ENCODE measurements around the gene BCAS3. TPM values are rescaled to one million over a fixed set of nuclear protein-coding genes. Genes with fewer than 3 reads are reported as not detected.

Gene BCAS3
- total and polyA plus RNA-seq, 9 donors: 9.4 to 37.0 (median 21.6) TPM

GRCh38 chr17:61393550-61393903 is 715.9 kb downstream of the BCAS3 start:
- TF ChIP-seq POLR2A (IDR thresholded peaks at IDR 0.05) (no peak), EP300 (IDR thresholded peaks at IDR 0.05) (no peak), CTCF (IDR thresholded peaks at IDR 0.05) (no peak)
- Histone ChIP-seq H3K4me3 (no peak overlapping the region), H3K27me3 (peaks cover 8% of the 10 kb centered on the region), H3K36me3 (no peaks in the 10 kb centered on the region), H3K27ac (no peak overlapping the region), H3K4me1 (ENCODE audit: insufficient read depth) (no peaks in the 10 kb centered on the region), H3K9me3 (no peaks in the 10 kb centered on the region)
- no peak for DNase-seq
- 93 to 94% (median 94%) methylated on average over 3 of the region's 3 CpGs for WGBS, 3 donors
- intact Hi-C loops (cut with DNase I): loop anchor here in 2 of 4 donors (10.0 kb wide), 2 partner anchors 139 to 389 kb away; no protein-coding TSS in a partner anchor

- Histone ChIP-seq H3K4me1 (ENCODE audit: insufficient read depth) (no peaks in the 10 kb centered on the region), H3K27ac (no peak overlapping the region), H3K4me3 (no peak overlapping the region), H3K36me3 (no peaks in the 10 kb centered on the region), H3K27me3 (peaks cover 8% of the 10 kb centered on the region), H3K9me3 (no peaks in the 10 kb centered on the region)
- intact Hi-C loops (cut with DNase I): loop anchor here in 2 of 4 donors (10.0 kb wide), 2 partner anchors 139 to 389 kb away; no protein-coding TSS in a partner anchor
- TF ChIP-seq CTCF (IDR thresholded peaks at IDR 0.05): no peak
- no peak for TF ChIP-seq EP300 (IDR thresholded peaks at IDR 0.05)
- TF ChIP-seq POLR2A (IDR thresholded peaks at IDR 0.05): no peak
- DNase-seq: no peak
- WGBS, 3 donors: 73 to 77% (median 74%) methylated on average over 7 of the region's 7 CpGs
Observed at GRCh38 chr17:61393904-61394629, 716.4 kb downstream of the BCAS3 start.

GRCh38 chr17:61394630-61395408 is 717.2 kb downstream of the BCAS3 start:
- no peak for DNase-seq
- Histone ChIP-seq H3K9me3 (no peaks in the 10 kb centered on the region), H3K27ac (no peak overlapping the region), H3K4me1 (ENCODE audit: insufficient read depth) (no peaks in the 10 kb centered on the region), H3K36me3 (no peaks in the 10 kb centered on the region), H3K27me3 (peaks cover 8% of the 10 kb centered on the region), H3K4me3 (no peak overlapping the region)
- TF ChIP-seq POLR2A (IDR thresholded peaks at IDR 0.05) (no peak), EP300 (IDR thresholded peaks at IDR 0.05) (no peak), CTCF (IDR thresholded peaks at IDR 0.05) (no peak)
- WGBS, 3 donors: 70 to 84% (median 82%) methylated on average over 10 of the region's 10 CpGs
- intact Hi-C loops (cut with DNase I): loop anchor here in 3 of 4 donors (5.0 to 10.0 kb wide), 3 partner anchors 140 to 390 kb away; no protein-coding TSS in a partner anchor

- Histone ChIP-seq H3K9me3 (no peaks in the 10 kb centered on the region), H3K4me1 (ENCODE audit: insufficient read depth) (no peaks in the 10 kb centered on the region), H3K27me3 (peaks cover 8% of the 10 kb centered on the region), H3K4me3 (no peak overlapping the region), H3K36me3 (no peaks in the 10 kb centered on the region), H3K27ac (no peak overlapping the region)
- peak in 1 of 5 donors; percentile 16 for DNase-seq
- TF ChIP-seq POLR2A (IDR thresholded peaks at IDR 0.05) (no peak), CTCF (IDR thresholded peaks at IDR 0.05) (no peak), EP300 (IDR thresholded peaks at IDR 0.05) (no peak)
- WGBS, 3 donors: 75 to 81% (median 79%) methylated on average over 38 of the region's 38 CpGs
- intact Hi-C loops (cut with DNase I): loop anchor here in 3 of 4 donors (5.0 to 10.0 kb wide), 3 partner anchors 141 to 391 kb away; no protein-coding TSS in a partner anchor
Observed at GRCh38 chr17:61395409-61395982, 717.8 kb downstream of the BCAS3 start.

Data from ovary (tissue), 9 donors.